K562 (cell line): ENCODE measurements around the gene HSF4. TPM values are rescaled to one million over a fixed set of nuclear protein-coding genes. Genes with fewer than 3 reads are reported as not detected.

Experiments used
- ELF1 ChIP-seq: fragments of 200-800 bp; sonication (Bioruptor generic); IDR thresholded peaks from 2 replicates; pipeline ENCODE4 v1.6.1; 2016; ENCODE audit warnings: missing genetic modification characterization, missing compliant biosample characterization
- JUND ChIP-seq, 2 experiments: IDR thresholded peaks; 2 replicates in 1 of 2; 3 replicates in 1 of 2; pipeline ENCODE4 v1.6.1; 2011; ENCODE audit warnings: borderline replicate concordance in 2 of 2, low read depth in 2 of 2, low read length in 2 of 2, improper control_type of control experiment in 1 of 2, missing biosample characterization in 1 of 2, missing genetic modification characterization in 1 of 2, missing genetic modification reagents in 1 of 2
- L3MBTL2 ChIP-seq: fragments of 450-650 bp; IDR thresholded peaks from 2 replicates; pipeline ENCODE4 v1.6.1; 2016; ENCODE audit warnings: mild to moderate bottlenecking, moderate library complexity
- NFIC ChIP-seq: fragments of 450-650 bp; IDR thresholded peaks from 2 replicates; pipeline ENCODE4 v1.6.1; 2017; ENCODE audit warnings: mild to moderate bottlenecking, inconsistent platforms
- SIN3A ChIP-seq, 2 experiments: fragments of 150-350 bp in 1 of 2; IDR thresholded peaks; 2 replicates each; pipeline ENCODE4 v1.6.1; 2011 to 2016; ENCODE audit warnings: borderline replicate concordance in 2 of 2, low read depth in 2 of 2, low read length in 2 of 2, mild to moderate bottlenecking in 2 of 2, moderate library complexity in 2 of 2; ENCODE audit not compliant: control insufficient read depth in 1 of 2
- SMARCA5 ChIP-seq: fragments of 450-650 bp; IDR thresholded peaks from 2 replicates; pipeline ENCODE4 v1.6.1; 2016
- SOX6 ChIP-seq: fragments of 450-650 bp; IDR thresholded peaks from 2 replicates; pipeline ENCODE4 v1.6.1; 2014; ENCODE audit warnings: mild to moderate bottlenecking
- TRIM24 ChIP-seq, 2 experiments: fragments of 450-650 bp; IDR thresholded peaks; 2 replicates each; pipeline ENCODE4 v1.6.1; 2016
- polyA plus RNA-seq, 8 experiments: library from polyadenylated mRNA; depleted of rRNA in 4 of 8; stranded (reverse) in 5 of 8; unstranded in 3 of 8; fragments of >200 nt; fragmentation: Nextera tagmentation in 2 of 8; fragmentation: Illumina TruSeq in 1 of 8; extraction: Ambion mirVana in 2 of 8; extraction: Trizol in 1 of 8; gene quantifications; 2 replicates each; pipeline versions ENCODE4 v1.2.1 to v1.2.3, GENCODE V29; 2011 to 2014; ENCODE audit warnings: inconsistent platforms in 1 of 8, missing spikeins in 1 of 8
- total RNA-seq, 7 experiments: library from RNA; depleted of rRNA in 6 of 7; stranded (reverse); fragments of >200 nt in 6 of 7; fragmentation: Illumina TruSeq in 2 of 7; extraction: Trizol in 2 of 7; gene quantifications; 2 replicates each; pipeline versions ENCODE4 v1.2.1 to v1.2.3, GENCODE V29; 2011 to 2021; ENCODE audit warnings: low replicate concordance in 1 of 7
- TF ChIP-seq, protein P1 (sequence below): fragments of 250-450 bp; sonication (Bioruptor Pico); IDR thresholded peaks from 2 replicates; pipeline ENCODE4 v1.4.0; 2020; ENCODE audit warnings: borderline replicate concordance
- TF ChIP-seq, protein P2 (sequence below): fragments of 450-650 bp; formaldehyde crosslinking; conservative IDR thresholded peaks from 2 replicates; pipeline ENCODE4 v1.4.0; 2022; ENCODE audit warnings: mild to moderate bottlenecking, missing genetic modification characterization

The HSF4 gene
- total and polyA plus RNA-seq, 9 of the 15 experiments (the other 6 are each of a cell fraction or from before 2014, with no cell fraction given), result 0.50 to 35.4 (median 8.8) TPM; not detected in 1

DNA sequence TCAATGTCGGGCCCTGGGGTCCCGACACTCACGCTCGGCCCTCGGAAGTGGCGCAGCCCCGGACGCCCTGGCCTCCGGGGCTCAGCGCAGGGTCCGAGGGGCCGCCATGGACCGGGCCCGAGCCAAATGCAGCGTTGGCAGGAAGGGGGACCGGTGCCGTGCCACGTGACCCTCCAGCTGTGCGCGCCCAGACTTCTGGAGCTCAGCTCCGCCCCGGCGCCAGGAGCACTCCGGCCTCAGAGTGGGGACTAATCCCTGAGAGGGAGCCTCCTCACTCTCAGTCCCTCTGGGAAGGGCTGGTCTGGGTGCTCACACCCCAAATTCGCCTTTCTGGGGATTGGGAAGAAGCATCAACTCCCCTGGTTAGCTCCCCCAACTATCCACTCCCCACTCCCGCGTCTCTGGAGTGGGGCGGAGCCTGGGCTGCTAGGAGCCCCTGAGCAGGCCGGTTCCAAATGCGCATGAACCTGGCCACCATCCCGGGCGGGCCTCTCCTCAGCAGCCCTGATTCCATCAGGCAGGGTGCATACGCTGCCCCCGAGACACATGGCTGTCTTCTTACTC, 13.6 kb upstream of the HSF4 start, which contains the start of gene B3GNT9 (continued):
- TF ChIP-seq, protein P1, sequence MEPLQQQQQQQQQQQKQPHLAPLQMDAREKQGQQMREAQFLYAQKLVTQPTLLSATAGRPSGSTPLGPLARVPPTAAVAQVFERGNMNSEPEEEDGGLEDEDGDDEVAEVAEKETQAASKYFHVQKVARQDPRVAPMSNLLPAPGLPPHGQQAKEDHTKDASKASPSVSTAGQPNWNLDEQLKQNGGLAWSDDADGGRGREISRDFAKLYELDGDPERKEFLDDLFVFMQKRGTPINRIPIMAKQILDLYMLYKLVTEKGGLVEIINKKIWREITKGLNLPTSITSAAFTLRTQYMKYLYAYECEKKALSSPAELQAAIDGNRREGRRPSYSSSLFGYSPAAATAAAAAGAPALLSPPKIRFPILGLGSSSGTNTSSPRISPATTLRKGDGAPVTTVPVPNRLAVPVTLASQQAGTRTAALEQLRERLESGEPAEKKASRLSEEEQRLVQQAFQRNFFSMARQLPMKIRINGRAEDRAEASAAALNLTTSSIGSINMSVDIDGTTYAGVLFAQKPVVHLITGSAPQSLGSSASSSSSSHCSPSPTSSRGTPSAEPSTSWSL, result no peak
- TF ChIP-seq JUND (IDR thresholded peaks at IDR 0.05; ENCODE audit: borderline replicate concordance, low read depth, low read length) (no peak), JUND (tag; IDR thresholded peaks at IDR 0.05; ENCODE audit: borderline replicate concordance, low read depth, low read length) (no peak), SOX6 (no peak), TRIM24 (IDR thresholded peaks at IDR 0.05) (no peak), SMARCA5 (no peak), NFIC (no peak), ELF1 (tag) (no peak), L3MBTL2 (0 out of 2 replicates have a peak, but pooled peaks have one; percentile 16), SIN3A (IDR thresholded peaks at IDR 0.05; ENCODE audit: borderline replicate concordance in 2 of 2, control insufficient read depth in 1 of 2, low read depth in 2 of 2, low read length in 2 of 2) (no peak)
- TF ChIP-seq, protein P2, sequence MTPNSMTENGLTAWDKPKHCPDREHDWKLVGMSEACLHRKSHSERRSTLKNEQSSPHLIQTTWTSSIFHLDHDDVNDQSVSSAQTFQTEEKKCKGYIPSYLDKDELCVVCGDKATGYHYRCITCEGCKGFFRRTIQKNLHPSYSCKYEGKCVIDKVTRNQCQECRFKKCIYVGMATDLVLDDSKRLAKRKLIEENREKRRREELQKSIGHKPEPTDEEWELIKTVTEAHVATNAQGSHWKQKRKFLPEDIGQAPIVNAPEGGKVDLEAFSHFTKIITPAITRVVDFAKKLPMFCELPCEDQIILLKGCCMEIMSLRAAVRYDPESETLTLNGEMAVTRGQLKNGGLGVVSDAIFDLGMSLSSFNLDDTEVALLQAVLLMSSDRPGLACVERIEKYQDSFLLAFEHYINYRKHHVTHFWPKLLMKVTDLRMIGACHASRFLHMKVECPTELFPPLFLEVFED (CRISPR knock-in tag), result no peak
- TF ChIP-seq, all 486 proteins: peak for 12
